HG03378 (cell line): ENCODE measurements around the gene TNF.
A peak's percentile ranks its signal among the peaks of the same experiment; 100 is the strongest.

Source experiments
- ATAC-seq: cut with Tn5 transposase; IDR thresholded peaks from one replicate; pipeline ENCODE4 v1.9.1; 2021; ENCODE audit warnings: mild to moderate bottlenecking, moderate library complexity; ENCODE audit not compliant: unreplicated experiment

Gene TNF

GRCh38 chr6:31575335-31575901 is at the start of gene TNF:
Gene TNF (plus strand): TSS chr6:31575565. CDS start chr6:31575742, 177 bp downstream.
- ATAC-seq, result no peak

GRCh38 chr6:31525932-31526591 is 49.3 kb upstream of the TNF start:
- no peak for ATAC-seq

- ATAC-seq, result no peak
Observed at GRCh38 chr6:31528307-31528777, 47.0 kb upstream of the TNF start.

- no peak for ATAC-seq
Observed at GRCh38 chr6:31528821-31529328, 46.5 kb upstream of the TNF start, which contains the start of gene MCCD1. Gene MCCD1 (plus strand): TSS chr6:31528962. CDS start chr6:31529015, 53 bp downstream.

- no peak for ATAC-seq
Observed at GRCh38 chr6:31529329-31530150, 45.8 kb upstream of the TNF start.

GRCh38 chr6:31530659-31531058 is 44.7 kb upstream of the TNF start:
- no peak for ATAC-seq

- ATAC-seq, result no peak
Observed at GRCh38 chr6:31531162-31531561, 44.2 kb upstream of the TNF start.

GRCh38 chr6:31531771-31532643 is 43.4 kb upstream of the TNF start:
- no peak for ATAC-seq

- ATAC-seq, result no peak
Observed at GRCh38 chr6:31532644-31533454, 42.5 kb upstream of the TNF start.

- no peak for ATAC-seq
Observed at GRCh38 chr6:31533455-31533841, 41.9 kb upstream of the TNF start.

GRCh38 chr6:31534011-31534410 is 41.4 kb upstream of the TNF start:
- ATAC-seq, result no peak

GRCh38 chr6:31534521-31535040 is 40.8 kb upstream of the TNF start:
- ATAC-seq, result no peak

- no peak for ATAC-seq
Observed at GRCh38 chr6:31535538-31536324, 39.6 kb upstream of the TNF start.

- no peak for ATAC-seq
Observed at GRCh38 chr6:31538805-31539400, 36.5 kb upstream of the TNF start.

- ATAC-seq, result no peak
Observed at GRCh38 chr6:31540640-31541039, 34.7 kb upstream of the TNF start.

- ATAC-seq, result peak; percentile 9
Observed at GRCh38 chr6:31541059-31541657, 34.2 kb upstream of the TNF start.

GRCh38 chr6:31541658-31542521 is 33.5 kb upstream of the TNF start, which contains the start of gene DDX39B:
Gene DDX39B (minus strand): TSS chr6:31542003. CDS start chr6:31540532, 1,471 bp downstream.
- peak; percentile 63 for ATAC-seq
